Upper lobe of left lung (tissue), 6 donors: ENCODE results near the gene BMP6. TPM values are rescaled to one million over a fixed set of nuclear protein-coding genes. Genes with fewer than 3 reads are reported as not detected.

Source experiments
- ATAC-seq, 2 donors: fragments of 200-7000 bp; cut with Tn5 transposase; one replicate each; pipeline ENCODE4 v1.9.1; 2022; ENCODE audit warnings: mild to moderate bottlenecking in 2 of 2, moderate library complexity in 2 of 2; ENCODE audit not compliant: low FRiP score in 2 of 2
- DNase-seq, 2 donors: peaks; one replicate each; pipeline ENCODE4 v3.0.0-alpha.2; 2019 to 2020
- H3K27ac ChIP-seq, 4 donors: fragments of 200-600 bp; sonication (generic); one replicate each; pipeline ENCODE4 v1.5.1; 2016 to 2019
- H3K27me3 ChIP-seq, 4 donors: fragments of 200-600 bp; sonication (generic); one replicate each; pipeline ENCODE4 v1.5.1; 2017 to 2019
- H3K36me3 ChIP-seq, 4 donors: fragments of 200-600 bp; sonication (generic); one replicate each; pipeline ENCODE4 v1.5.1; 2016 to 2019
- H3K4me1 ChIP-seq, 4 donors: fragments of 200-600 bp; sonication (generic); one replicate each; pipeline ENCODE4 v1.5.1; 2018 to 2019
- H3K4me3 ChIP-seq, 4 donors: fragments of 200-600 bp; sonication (generic); one replicate each; pipeline ENCODE4 v1.5.1; 2017 to 2019; ENCODE audit warnings: mild to moderate bottlenecking in 2 of 4, moderate library complexity in 1 of 4
- H3K9me3 ChIP-seq, 4 donors: fragments of 200-600 bp; sonication (generic); one replicate each; pipeline ENCODE4 v1.5.1; 2018 to 2019
- CTCF ChIP-seq, 6 experiments: fragments of 450-650 bp in 4 of 6; fragments of 200-600 bp in 2 of 6; sonication (generic) in 2 of 6; IDR thresholded peaks; one replicate each; pipeline ENCODE4 v1.5.1; 2016 to 2019; ENCODE audit warnings: antibody characterized with exemption in 6 of 6
- EP300 ChIP-seq, 4 donors: sonication (generic); formaldehyde crosslinking; IDR thresholded peaks; one replicate each; pipeline ENCODE4 v1.5.1; 2017; ENCODE audit warnings: antibody characterized with exemption in 4 of 4, control low read depth in 2 of 4
- POLR2A ChIP-seq, 4 donors: fragments of 450-650 bp; IDR thresholded peaks; one replicate each; pipeline ENCODE4 v1.5.1; 2016 to 2017; ENCODE audit warnings: antibody characterized with exemption in 4 of 4, mild to moderate bottlenecking in 2 of 4
- POLR2AphosphoS5 ChIP-seq, 2 donors: sonication (generic); formaldehyde crosslinking; IDR thresholded peaks; one replicate each; pipeline ENCODE4 v1.5.1; 2017; ENCODE audit warnings: antibody characterized with exemption in 2 of 2
- WGBS, 2 donors: methylation state at CpG; one replicate each; pipeline ENCODE4 v1.1.5; 2017 to 2018; 5-methylcytosine and 5-hydroxymethylcytosine counted together
- total RNA-seq, 6 donors: library from RNA; depleted of rRNA in 4 of 6; stranded (reverse); fragments of >200 nt in 4 of 6; gene quantifications; one replicate each; pipeline versions ENCODE4 v1.1.0 to v1.2.1, GENCODE V29; 2016 to 2021
- donor health status: DM: no; HTN: no; CAD: no; lungs with moderate emphysema.
- donor health status: DM: no; HTN: yes; CAD: no; lungs with severe emphysema.

The BMP6 gene
- total RNA-seq, 6 donors from 2014 or later: 1.0 to 25.4 (median 5.2) TPM

GRCh38 chr6:7707787-7708186, 18.1 kb upstream of the BMP6 start:
- DNase-seq (no peak), ATAC-seq (no peak)
- no peak overlapping the region for H3K27ac ChIP-seq
- H3K9me3 ChIP-seq: no peaks in the 10 kb centered on the region
- no peaks in the 10 kb centered on the region for H3K36me3 ChIP-seq
- no peaks in the 10 kb centered on the region for H3K27me3 ChIP-seq
- TF ChIP-seq POLR2AphosphoS5 (IDR thresholded peaks at IDR 0.05): no peak
- TF ChIP-seq EP300 (IDR thresholded peaks at IDR 0.05): no peak
- TF ChIP-seq POLR2A (IDR thresholded peaks at IDR 0.05): no peak
- no peak for TF ChIP-seq CTCF (IDR thresholded peaks at IDR 0.05)
- no peaks in the 10 kb centered on the region for H3K4me1 ChIP-seq
- 88 to 92% methylated on average over 4 of the region's 4 CpGs for WGBS, 2 donors
- no peak overlapping the region for H3K4me3 ChIP-seq

- Histone ChIP-seq H3K9me3 (peaks cover 0 to 5% (median 4%) of the 10 kb centered on the region in 4 donors), H3K4me3 (no peak overlapping the region), H3K4me1 (peaks cover 0 to 8% (median 3%) of the 10 kb centered on the region in 4 donors), H3K27me3 (no peaks in the 10 kb centered on the region), H3K27ac (no peak overlapping the region), H3K36me3 (no peaks in the 10 kb centered on the region)
- WGBS, 2 donors: 65 to 73% methylated on average over 6 of the region's 6 CpGs
- no peak for TF ChIP-seq POLR2AphosphoS5 (IDR thresholded peaks at IDR 0.05)
- TF ChIP-seq POLR2A (IDR thresholded peaks at IDR 0.05): no peak
- no peak for TF ChIP-seq EP300 (IDR thresholded peaks at IDR 0.05)
- ATAC-seq: no peak
- no peak for DNase-seq
These were observed 6.5 kb upstream of the BMP6 start for GRCh38 chr6:7719364-7719850.

GRCh38 chr6:7720346-7720745, 5.6 kb upstream of the BMP6 start:
- TF ChIP-seq POLR2A (IDR thresholded peaks at IDR 0.05) (no peak), CTCF (IDR thresholded peaks at IDR 0.05) (no peak), EP300 (IDR thresholded peaks at IDR 0.05) (no peak), POLR2AphosphoS5 (IDR thresholded peaks at IDR 0.05) (no peak)

GRCh38 chr6:7721649-7722048, 4.2 kb upstream of the BMP6 start:
- 26 to 34% methylated on average over 3 of the region's 3 CpGs for WGBS, 2 donors
- Histone ChIP-seq H3K4me1 (peaks cover 13 to 22% (median 14%) of the 10 kb centered on the region in 4 donors), H3K27me3 (peaks cover 0 to 6% (median under 1%) of the 10 kb centered on the region in 4 donors), H3K4me3 (no peak overlapping the region), H3K9me3 (peaks cover 0 to 4% (median 2%) of the 10 kb centered on the region in 4 donors), H3K27ac (no peak overlapping the region), H3K36me3 (no peaks in the 10 kb centered on the region)
- TF ChIP-seq POLR2A (IDR thresholded peaks at IDR 0.05) (no peak), EP300 (IDR thresholded peaks at IDR 0.05) (no peak), POLR2AphosphoS5 (IDR thresholded peaks at IDR 0.05) (no peak), CTCF (IDR thresholded peaks at IDR 0.05) (peak in 2 of 6 experiments; percentile 20 to 27)
- no peak for ATAC-seq
- no peak for DNase-seq

More at GRCh38 chr6:7720346-7720745, 5.6 kb upstream of the BMP6 start:
- Histone ChIP-seq H3K9me3 (peaks cover 0 to 5% (median 4%) of the 10 kb centered on the region in 4 donors), H3K4me3 (no peak overlapping the region), H3K36me3 (no peaks in the 10 kb centered on the region), H3K27ac (no peak overlapping the region), H3K4me1 (peaks cover 1 to 9% (median 4%) of the 10 kb centered on the region in 4 donors), H3K27me3 (no peaks in the 10 kb centered on the region)
- ATAC-seq (no peak), DNase-seq (no peak)
- WGBS, 2 donors: 90 to 100% methylated on average over 2 of the region's 2 CpGs

GRCh38 chr6:7723041-7723447, 2.9 kb upstream of the BMP6 start:
- TF ChIP-seq POLR2A (IDR thresholded peaks at IDR 0.05): no peak
- no peak for TF ChIP-seq EP300 (IDR thresholded peaks at IDR 0.05)
- peak; percentile 60 to 75 (median 65) for TF ChIP-seq CTCF (IDR thresholded peaks at IDR 0.05)
- DNase-seq: peak in 1 of 2 donors; percentile 78
- Histone ChIP-seq H3K27ac (no peak overlapping the region), H3K36me3 (no peaks in the 10 kb centered on the region), H3K4me3 (no peak overlapping the region), H3K4me1 (peaks cover 25 to 36% (median 27%) of the 10 kb centered on the region in 4 donors), H3K27me3 (peaks cover 0 to 18% (median 9%) of the 10 kb centered on the region in 4 donors), H3K9me3 (no peaks in the 10 kb centered on the region)
- 0 to 3% methylated on average over 9 to 10 of the region's 10 CpGs for WGBS, 2 donors
- ATAC-seq: peak; percentile 77
